Measurements from ENCODE around the gene PTS.

PTS gene

DNA sequence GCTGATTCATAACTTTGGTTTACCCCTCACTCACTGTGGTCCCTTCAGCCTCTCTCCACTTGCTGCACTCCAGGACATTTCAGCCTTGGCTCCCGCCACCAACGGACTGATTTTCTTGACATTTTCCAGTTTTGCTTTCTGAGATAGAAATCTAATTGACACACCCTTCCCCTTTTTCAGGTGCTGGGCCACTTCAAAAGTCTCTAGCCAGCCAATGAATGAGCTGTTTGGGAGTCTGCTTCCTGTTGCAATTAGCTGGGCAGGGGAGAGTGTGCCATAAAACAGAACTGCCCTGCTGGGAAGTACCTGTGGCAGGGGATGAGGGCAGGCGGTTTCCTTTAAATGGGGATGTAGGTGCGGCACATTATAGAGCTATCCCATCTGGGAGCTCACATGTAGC, 55.5 kb downstream of the PTS start:
- DNase-seq (ENCODE audit: extremely low read depth, low read depth), result no peak
- TF ChIP-seq, protein P1, sequence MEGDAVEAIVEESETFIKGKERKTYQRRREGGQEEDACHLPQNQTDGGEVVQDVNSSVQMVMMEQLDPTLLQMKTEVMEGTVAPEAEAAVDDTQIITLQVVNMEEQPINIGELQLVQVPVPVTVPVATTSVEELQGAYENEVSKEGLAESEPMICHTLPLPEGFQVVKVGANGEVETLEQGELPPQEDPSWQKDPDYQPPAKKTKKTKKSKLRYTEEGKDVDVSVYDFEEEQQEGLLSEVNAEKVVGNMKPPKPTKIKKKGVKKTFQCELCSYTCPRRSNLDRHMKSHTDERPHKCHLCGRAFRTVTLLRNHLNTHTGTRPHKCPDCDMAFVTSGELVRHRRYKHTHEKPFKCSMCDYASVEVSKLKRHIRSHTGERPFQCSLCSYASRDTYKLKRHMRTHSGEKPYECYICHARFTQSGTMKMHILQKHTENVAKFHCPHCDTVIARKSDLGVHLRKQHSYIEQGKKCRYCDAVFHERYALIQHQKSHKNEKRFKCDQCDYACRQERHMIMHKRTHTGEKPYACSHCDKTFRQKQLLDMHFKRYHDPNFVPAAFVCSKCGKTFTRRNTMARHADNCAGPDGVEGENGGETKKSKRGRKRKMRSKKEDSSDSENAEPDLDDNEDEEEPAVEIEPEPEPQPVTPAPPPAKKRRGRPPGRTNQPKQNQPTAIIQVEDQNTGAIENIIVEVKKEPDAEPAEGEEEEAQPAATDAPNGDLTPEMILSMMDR (IDR thresholded peaks at IDR 0.05; ENCODE audit: low read depth, low read length, missing control alignments), result no peak
- H3K4me3 ChIP-seq (replicated peaks; ENCODE audit: low read depth, low read length), result no peak overlapping the region
